CD4-positive, alpha-beta T cell treated with Interleukin-17A for 1 hour (primary cell): Measurements from ENCODE around the gene PRKD2.
"Not testable (repeated sequence)": the region's sequence is repeated elsewhere in the genome, so short reads cannot be mapped to it uniquely, and the experiment has no call there.

Experiments
- DNase-seq: peaks from one replicate; pipeline ENCODE4 v3.0.0-alpha.2; 2020

The PRKD2 gene

GRCh38 chr19:46723023-46723461 lies 6.1 kb upstream of the PRKD2 start:
- no peak for DNase-seq

GRCh38 chr19:46722421-46723022 lies 5.6 kb upstream of the PRKD2 start:
- no peak for DNase-seq

DNA sequence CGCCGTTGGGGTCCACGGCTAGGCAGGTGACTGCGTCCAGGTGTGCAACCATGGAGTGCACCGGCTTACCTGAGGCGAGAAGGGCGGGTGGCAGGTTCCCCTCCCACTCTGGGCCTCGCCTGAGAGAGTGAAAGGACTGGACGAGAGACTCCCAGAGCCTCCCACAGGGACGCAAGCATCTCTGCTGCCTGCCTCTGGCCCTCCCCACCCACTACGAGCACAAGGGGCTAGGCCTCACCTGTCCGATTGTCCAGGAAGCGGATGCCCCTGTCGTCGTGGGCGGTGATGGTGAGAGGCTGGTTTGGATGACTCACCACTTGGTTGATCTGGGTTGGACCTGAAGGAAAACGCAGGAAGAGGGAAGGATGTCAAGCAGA lies 5.1 kb upstream of the PRKD2 start:
- DNase-seq: no peak

GRCh38 chr19:46721269-46722003 lies 4.5 kb upstream of the PRKD2 start:
- no peak for DNase-seq

GRCh38 chr19:46720503-46721239 lies 3.8 kb upstream of the PRKD2 start:
- DNase-seq: no peak

GRCh38 chr19:46719629-46720502 lies 3.0 kb upstream of the PRKD2 start:
- DNase-seq: no peak

DNA sequence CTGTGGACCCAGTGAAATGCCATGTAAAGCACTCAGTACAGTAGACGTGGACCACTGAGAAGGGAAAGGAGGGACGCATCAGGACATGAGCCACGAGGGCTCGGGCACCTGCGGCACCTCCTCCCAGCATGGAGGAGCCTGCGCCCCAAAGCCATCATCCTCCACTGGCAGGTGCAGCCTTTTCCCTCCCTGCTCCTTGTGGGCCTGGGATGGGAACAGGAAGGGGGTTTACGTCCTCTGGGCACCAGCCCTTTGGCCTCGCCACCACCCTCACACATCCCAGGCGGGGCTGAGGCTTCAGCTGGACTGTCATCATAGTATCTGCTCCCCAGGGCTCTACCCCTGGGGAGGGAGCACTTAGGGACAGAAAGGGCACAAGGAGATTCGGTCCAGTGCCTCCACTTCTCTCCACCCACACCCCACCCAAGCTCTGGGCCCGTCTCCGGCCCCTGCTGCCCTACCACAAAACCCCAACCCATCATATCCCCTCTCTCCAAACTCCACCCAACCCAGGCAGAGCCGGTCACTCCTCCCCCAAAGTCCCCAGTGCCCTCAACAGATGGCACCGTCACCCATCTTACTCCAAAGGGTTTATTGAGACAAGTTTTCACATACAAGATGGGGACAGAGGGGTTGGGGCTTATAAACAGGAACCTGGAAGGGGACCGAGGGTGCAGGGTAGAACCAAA lies 2.2 kb upstream of the PRKD2 start:
- no peak for DNase-seq

- DNase-seq: peak; percentile 76
Measured at GRCh38 chr19:46718157-46718933, 1.4 kb upstream of the PRKD2 start.

DNA sequence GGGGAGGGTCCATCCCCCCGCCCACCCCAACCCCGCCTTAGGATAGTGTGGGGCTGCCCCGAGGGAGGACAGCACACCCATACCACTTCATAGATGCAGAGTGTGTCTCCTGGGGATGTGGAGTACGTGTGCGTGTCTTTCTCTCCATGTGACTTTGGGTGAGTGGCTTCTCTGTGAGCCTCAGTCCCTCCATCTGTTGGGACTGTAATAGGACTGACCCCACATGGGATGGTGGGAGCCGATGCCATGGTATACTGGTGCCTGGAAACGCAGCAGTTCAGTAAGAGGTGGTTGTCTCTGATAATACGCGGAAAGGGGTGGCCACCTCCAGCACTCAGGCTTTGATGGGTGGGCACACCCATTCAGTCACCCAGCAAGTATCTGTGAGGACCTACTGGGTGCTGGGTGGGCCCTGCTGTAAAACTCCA lies 816 bp upstream of the PRKD2 start:
- DNase-seq: no peak

GRCh38 chr19:46716672-46717033 lies 261 bp downstream of the PRKD2 start:
- no peak for DNase-seq

- DNase-seq: no peak
Measured at GRCh38 chr19:46715975-46716671, 791 bp downstream of the PRKD2 start.

GRCh38 chr19:46715620-46715974 lies 1.3 kb downstream of the PRKD2 start:
- DNase-seq: peak; percentile 7

GRCh38 chr19:46714444-46715106 lies 2.3 kb downstream of the PRKD2 start:
- peak; percentile 82 for DNase-seq

DNA sequence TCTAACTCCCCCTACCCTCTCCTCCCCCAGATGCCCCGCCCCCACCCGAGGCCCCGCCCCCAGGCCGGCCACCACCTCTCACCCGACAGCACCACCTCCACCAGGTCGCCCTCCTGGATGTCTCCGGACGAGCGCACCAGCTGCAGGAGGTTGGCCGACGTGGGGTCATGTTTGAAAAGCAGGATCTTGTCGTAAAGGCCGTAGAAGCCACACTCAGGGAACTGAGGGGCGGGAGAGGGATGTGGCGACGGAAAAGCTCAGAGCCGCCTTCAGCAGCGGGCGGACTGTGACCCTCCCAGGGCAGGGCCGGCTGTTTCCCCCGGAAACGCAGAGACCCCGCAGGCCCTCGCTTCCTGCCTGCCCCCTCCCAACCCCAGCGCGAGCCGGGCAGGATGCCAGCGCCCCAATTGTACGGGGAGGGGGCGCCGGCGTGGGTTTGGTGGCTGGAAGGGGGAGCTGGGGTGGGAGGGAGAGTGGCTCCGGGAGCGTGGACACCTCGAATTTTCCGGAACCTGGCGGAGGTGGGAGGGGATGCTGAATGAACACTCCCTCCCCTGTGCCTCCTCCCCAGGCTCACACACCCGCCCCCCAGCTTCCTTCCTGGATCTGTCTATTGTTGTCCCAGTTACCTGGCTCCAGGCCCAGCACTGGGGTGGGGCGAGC lies 3.0 kb downstream of the PRKD2 start:
- peak; percentile 86 for DNase-seq

DNA sequence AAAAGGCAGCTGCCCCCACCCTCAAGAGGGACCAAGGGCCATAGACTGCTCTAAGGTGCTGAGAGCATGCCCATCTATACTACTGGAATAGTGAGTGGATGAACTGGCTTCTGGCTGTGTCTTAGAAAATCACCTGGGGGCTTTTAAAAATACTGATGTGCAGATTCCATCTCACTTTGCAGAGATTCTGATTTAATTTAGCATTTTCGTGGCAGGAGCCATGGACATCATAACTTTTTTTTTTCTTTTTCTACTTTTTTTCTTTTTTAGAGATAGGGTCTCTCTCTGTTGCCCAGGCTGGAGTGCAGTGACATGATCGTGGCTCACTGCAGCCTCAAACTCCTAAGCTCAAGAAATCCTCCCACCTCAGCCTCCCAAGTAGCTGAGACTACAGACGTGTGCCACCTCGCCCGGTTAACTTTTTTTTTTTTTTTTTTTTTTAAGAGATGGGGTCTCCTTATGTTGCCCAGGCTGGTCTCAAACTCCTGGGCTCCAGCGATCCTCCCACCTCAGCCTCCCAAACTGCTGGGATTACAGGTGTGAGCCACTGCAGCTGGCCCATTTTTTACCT lies 4.1 kb downstream of the PRKD2 start:
- not testable (repeated sequence) for DNase-seq

DNA sequence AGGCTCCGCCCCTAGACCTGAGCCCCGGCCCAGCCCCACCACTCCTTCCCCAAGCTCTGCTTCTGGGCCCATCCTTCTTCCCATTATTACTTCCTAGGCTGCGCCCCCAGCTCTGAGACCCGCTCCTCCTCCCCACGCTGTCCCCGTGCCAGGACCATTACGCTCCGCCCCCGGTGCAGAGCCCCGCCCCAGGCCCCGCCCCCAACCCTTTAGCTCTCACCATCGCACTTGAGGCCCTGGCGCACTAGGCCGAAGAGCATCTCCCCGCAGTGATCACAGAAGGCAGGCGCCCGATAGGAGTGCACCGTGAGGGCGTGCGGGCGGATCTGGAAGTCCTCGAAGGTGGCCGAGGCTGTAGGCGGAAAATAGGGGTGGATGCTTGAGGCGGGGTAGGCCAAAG lies 6.2 kb downstream of the PRKD2 start:
- no peak for DNase-seq

- peak; percentile 86 for DNase-seq
Measured at GRCh38 chr19:46704379-46705076, 12.4 kb downstream of the PRKD2 start.

DNA sequence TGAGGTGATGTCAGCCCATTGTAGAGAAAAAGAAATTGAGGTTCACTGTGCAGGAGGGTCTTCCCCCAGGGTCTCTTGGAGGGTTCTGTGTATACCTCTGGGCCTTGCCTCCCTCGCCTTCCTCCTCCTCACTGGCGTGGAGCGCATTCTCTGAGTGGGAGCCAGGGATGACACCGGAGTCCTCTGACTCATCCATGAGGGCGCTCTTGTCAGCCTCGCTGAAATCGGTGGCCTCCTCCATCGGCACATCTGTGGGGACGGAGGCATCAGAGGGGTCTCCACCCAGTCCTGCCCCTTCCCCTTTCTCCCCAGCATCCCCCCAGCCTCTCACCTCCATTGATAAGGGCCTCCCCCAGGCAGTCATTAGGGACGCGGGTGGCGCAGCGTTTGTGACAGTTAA lies 16.2 kb downstream of the PRKD2 start:
- DNase-seq: no peak
